IMR-90 (cell line): ENCODE data around the gene GLT1D1. TPM values are rescaled to one million over a fixed set of nuclear protein-coding genes. Genes with fewer than 3 reads are reported as not detected.

Experiments
- ATAC-seq: fragments of 200-7000 bp; cut with Tn5 transposase; 2 replicates; pipeline ENCODE4 v1.9.1; 2020; ENCODE audit warnings: low read depth, mild to moderate bottlenecking, moderate library complexity
- BruUV-seq: library from RNA; stranded (reverse); fragments of 400-500 nt; replicated peaks from 2 replicates; lab custom pipeline; 2021; lab: Mats Ljungman, UMichigan
- CTCF ChIA-PET: fragments of 300-600 bp; formaldehyde crosslinking; extraction: SDS; loops from one replicate; lab custom pipeline; 2021; ENCODE audit warnings: antibody characterized with exemption; lab: Yijun Ruan, JAX
- POLR2A ChIA-PET: fragments of 300-600 bp; sonication (Branson Sonifier 250); formaldehyde crosslinking; loops from one replicate; lab custom pipeline; 2022; ENCODE audit warnings: antibody characterized with exemption; ENCODE audit not compliant: unreplicated experiment; lab: Charles Lee
- DNase-seq: peaks from one replicate; pipeline ENCODE4 v3.0.0; 2013
- H2AFZ ChIP-seq: replicated peaks from 2 replicates; pipeline ENCODE3; 2013; ENCODE audit warnings: low read length, mild to moderate bottlenecking; ENCODE audit not compliant: poor library complexity
- H2AK5ac ChIP-seq: 2 replicates; pipeline ENCODE4 v1.6.1; 2013; ENCODE audit warnings: low read depth, low read length, inconsistent platforms
- H2AK9ac ChIP-seq: replicated peaks from 2 replicates; pipeline ENCODE3; 2013; ENCODE audit warnings: mild to moderate bottlenecking, low read depth, low read length, moderate library complexity; ENCODE audit not compliant: poor library complexity
- H2BK120ac ChIP-seq: 2 replicates; pipeline ENCODE4 v1.6.1; 2013; ENCODE audit warnings: low read depth, low read length, inconsistent platforms
- H2BK15ac ChIP-seq: 3 replicates; pipeline ENCODE4 v1.6.1; 2013; ENCODE audit warnings: low read depth, low read length, inconsistent platforms
- H2BK20ac ChIP-seq: 2 replicates; pipeline ENCODE4 v1.6.1; 2013; ENCODE audit warnings: low read depth, mild to moderate bottlenecking, inconsistent platforms, low read length, moderate library complexity
- H2BK5ac ChIP-seq: 2 replicates; pipeline ENCODE4 v1.6.1; 2013; ENCODE audit warnings: mild to moderate bottlenecking, low read depth, low read length, inconsistent platforms; ENCODE audit not compliant: poor library complexity, severe bottlenecking
- H3K14ac ChIP-seq: replicated peaks from 2 replicates; pipeline ENCODE4 v1.6.1; 2013; ENCODE audit warnings: low read depth, low read length, inconsistent platforms
- H3K18ac ChIP-seq: 2 replicates; pipeline ENCODE4 v1.6.1; 2013; ENCODE audit warnings: low read depth, low read length, control low read depth
- H3K23ac ChIP-seq: 2 replicates; pipeline ENCODE4 v1.6.1; 2013; ENCODE audit warnings: low read depth, low read length, inconsistent platforms
- H3K27ac ChIP-seq: 2 replicates; pipeline ENCODE4 v1.5.1; 2013; ENCODE audit warnings: mild to moderate bottlenecking, control low read depth, low read length; ENCODE audit not compliant: insufficient read depth
- H3K27me3 ChIP-seq: 2 replicates; pipeline ENCODE4 v1.6.1; 2013; ENCODE audit warnings: low read length; ENCODE audit not compliant: control insufficient read depth, insufficient read depth
- H3K36me3 ChIP-seq: 2 replicates; pipeline ENCODE4 v1.6.1; 2013; ENCODE audit warnings: low read length, mixed read lengths; ENCODE audit not compliant: control insufficient read depth, insufficient read depth
- H3K4ac ChIP-seq: 2 replicates; pipeline ENCODE4 v1.6.1; 2013; ENCODE audit warnings: low read depth, low read length, inconsistent platforms
- H3K4me1 ChIP-seq: 2 replicates; pipeline ENCODE4 v1.6.1; 2013; ENCODE audit warnings: low read length, mixed read lengths; ENCODE audit not compliant: control insufficient read depth, insufficient read depth
- H3K4me2 ChIP-seq: 2 replicates; pipeline ENCODE4 v1.6.1; 2013; ENCODE audit warnings: low read depth, mild to moderate bottlenecking, control low read depth, low read length, moderate library complexity
- H3K4me3 ChIP-seq: 2 replicates; pipeline ENCODE4 v1.5.1; 2013; ENCODE audit warnings: low read depth, mild to moderate bottlenecking, control low read depth, low read length, moderate library complexity; ENCODE audit not compliant: insufficient read depth
- H3K56ac ChIP-seq: 2 replicates; pipeline ENCODE4 v1.6.1; 2013; ENCODE audit warnings: low read length, inconsistent platforms; ENCODE audit not compliant: insufficient read depth; ENCODE audit errors: extremely low read depth
- H3K79me1 ChIP-seq, 2 experiments: 2 replicates each; pipeline ENCODE4 v1.6.1; 2013; ENCODE audit warnings: low read length in 2 of 2, inconsistent platforms in 1 of 2, low read depth in 1 of 2
- H3K9ac ChIP-seq: 2 replicates; pipeline ENCODE4 v1.6.1; 2013; ENCODE audit warnings: low read depth, low read length, control low read depth
- H3K9me1 ChIP-seq: 2 replicates; pipeline ENCODE4 v1.6.1; 2013; ENCODE audit warnings: low read length, inconsistent platforms; ENCODE audit not compliant: insufficient read depth
- H3K9me3 ChIP-seq: 2 replicates; pipeline ENCODE4 v1.6.1; 2013; ENCODE audit warnings: low read length; ENCODE audit not compliant: control insufficient read depth, insufficient read depth
- H4K20me1 ChIP-seq: 2 replicates; pipeline ENCODE4 v1.6.1; 2013; ENCODE audit warnings: low read length, inconsistent platforms; ENCODE audit not compliant: insufficient read depth
- H4K5ac ChIP-seq: 2 replicates; pipeline ENCODE4 v1.6.1; 2013; ENCODE audit warnings: mild to moderate bottlenecking, low read depth, low read length, control low read depth
- H4K8ac ChIP-seq, 2 experiments: 2 replicates each; pipeline ENCODE4 v1.6.1; 2013; ENCODE audit warnings: low read depth in 2 of 2, low read length in 2 of 2, control low read depth in 1 of 2, inconsistent platforms in 1 of 2
- H4K91ac ChIP-seq: 2 replicates; pipeline ENCODE4 v1.6.1; 2013; ENCODE audit warnings: low read depth, low read length, inconsistent platforms; ENCODE audit not compliant: insufficient read depth
- MAZ ChIP-seq: IDR thresholded peaks from 2 replicates; pipeline ENCODE4 v1.6.1; 2012; ENCODE audit warnings: low read depth, mild to moderate bottlenecking, low read length, improper control_type of control experiment, moderate library complexity, borderline replicate concordance
- WGBS, 2 experiments: methylation state at CpG; one replicate each; pipeline versions ENCODE4 v1.1.5 to v1.1.7; 2013; ENCODE audit warnings: missing lambda C conversion rate in 2 of 2; ENCODE audit not compliant: insufficient read length in 1 of 2; ENCODE audit errors: extremely low coverage in 2 of 2; 5-methylcytosine and 5-hydroxymethylcytosine counted together
- dilution Hi-C: fragments of 300-500 bp; cut with HindIII; formaldehyde crosslinking; loops from one replicate; pipeline ENCODE4 v1.14.3; 2018; ENCODE audit warnings: low sequenced_read_pairs; ENCODE audit not compliant: unreplicated experiment
- in situ Hi-C: fragments of 300-500 bp; cut with MboI; formaldehyde crosslinking; loops from 3 replicates; pipeline ENCODE4 v1.14.3; 2019; ENCODE audit warnings: low sequenced_read_pairs, inconsistent platforms, mixed read lengths
- intact Hi-C: fragments of 100-400 bp; cut with micrococcal nuclease; formaldehyde crosslinking; loops from 2 replicates; pipeline ENCODE4 v1.10.0; 2022
- polyA plus RNA-seq, 3 experiments: library from polyadenylated mRNA; depleted of rRNA; stranded (reverse); fragments of >200 nt; gene quantifications; 2 replicates each; pipeline ENCODE4 v1.2.3, GENCODE V29; 2012; ENCODE audit warnings: low replicate concordance in 1 of 3
- total RNA-seq: library from RNA; depleted of rRNA; stranded (reverse); fragments of >200 nt; gene quantifications from 2 replicates; pipeline ENCODE4 v1.2.3, GENCODE V29; 2012

Gene GLT1D1
- total and polyA plus RNA-seq, 2 of the 4 experiments (the other 2 are of a cell fraction), result not detected

GRCh38 chr12:128981971-128982533 lies 128.8 kb downstream of the GLT1D1 start:
- H3K14ac ChIP-seq, result no peak overlapping the region

More at GRCh38 chr12:128981971-128982533, 128.8 kb downstream of the GLT1D1 start:
- no CpG with 5 or more reads among the region's 8 CpGs for WGBS, 2 experiments
- in situ Hi-C loops, result no loop called here
- no peak overlapping the region for H4K91ac ChIP-seq
- dilution Hi-C loops, result no loop called here
- no peak overlapping the region for H3K27ac ChIP-seq
- no peak overlapping the region for H2AFZ ChIP-seq
- H2BK20ac ChIP-seq, result no peak overlapping the region
- no peak overlapping the region for H3K4me2 ChIP-seq
- H3K18ac ChIP-seq, result no peak overlapping the region
- H4K5ac ChIP-seq, result no peak overlapping the region
- no peaks in the 10 kb centered on the region for H3K4me1 ChIP-seq
- no TSS peak for BruUV-seq
- CTCF ChIA-PET, result no interaction called here
- H3K36me3 ChIP-seq, result no peaks in the 10 kb centered on the region
- intact Hi-C loops, result no loop called here
- no peaks in the 10 kb centered on the region for H4K20me1 ChIP-seq
- no peak overlapping the region for H3K4ac ChIP-seq
- no peak overlapping the region for H4K8ac ChIP-seq
- no peak overlapping the region for H3K9ac ChIP-seq
- TF ChIP-seq MAZ, result no peak
- H3K27me3 ChIP-seq, result no peaks in the 10 kb centered on the region
- H2BK5ac ChIP-seq, result no peak overlapping the region
- H3K9me1 ChIP-seq, result no peaks in the 10 kb centered on the region
- no peak for DNase-seq
- H2AK9ac ChIP-seq, result no peak overlapping the region
- POLR2A ChIA-PET, result no interaction called here
- no peaks in the 10 kb centered on the region for H3K79me1 ChIP-seq
- no peak overlapping the region for H3K23ac ChIP-seq
- no peak overlapping the region for H3K4me3 ChIP-seq
- no peak overlapping the region for H2BK15ac ChIP-seq
- no peak for ATAC-seq
- no peak overlapping the region for H3K56ac ChIP-seq
- H3K9me3 ChIP-seq, result peaks cover 42% of the 10 kb centered on the region
- no peak overlapping the region for H2AK5ac ChIP-seq
- H2BK120ac ChIP-seq, result no peak overlapping the region
